SK-N-SH (cell line): ENCODE results near the gene ELK1. TPM values are rescaled to one million over a fixed set of nuclear protein-coding genes. Genes with fewer than 3 reads are reported as not detected.

ENCODE experiments used
- CTCF ChIA-PET: fragments of 300-600, 350-600 bp; formaldehyde crosslinking; extraction: SDS; loops from one replicate; lab custom pipeline; 2021; lab: Yijun Ruan, JAX
- POLR2A ChIA-PET: fragments of 350-600 bp; sonication (Branson Sonifier 250); formaldehyde crosslinking; extraction: SDS; loops from one replicate; lab custom pipeline; 2020; ENCODE audit warnings: antibody characterized with exemption, inconsistent platforms; lab: Yijun Ruan, JAX
- DNase-seq: peaks from one replicate; pipeline ENCODE4 v3.0.0; 2012
- H2AFZ ChIP-seq: fragments of 200-600 bp; sonication (generic); 2 replicates; pipeline ENCODE4 v1.8.1; 2016; ENCODE audit warnings: antibody characterized with exemption, mild to moderate bottlenecking, low read depth
- H3F3A ChIP-seq: fragments of 200-600 bp; sonication (generic); replicated peaks from 2 replicates; pipeline ENCODE3; 2016; ENCODE audit warnings: antibody characterized with exemption, mild to moderate bottlenecking; ENCODE audit not compliant: insufficient read depth
- H3K27ac ChIP-seq, 2 experiments: fragments of 200-500 bp in 1 of 2; fragments of 200-600 bp in 1 of 2; sonication (Bioruptor generic) in 1 of 2; sonication (generic), shearing (Covaris generic) in 1 of 2; 2 replicates each; pipeline versions ENCODE4 v1.5.1 to v1.6.1; 2014 to 2016; ENCODE audit warnings: low read depth in 2 of 2, inconsistent platforms in 1 of 2, low read length in 1 of 2, mild to moderate bottlenecking in 1 of 2, mixed read lengths in 1 of 2
- H3K27me3 ChIP-seq: fragments of 200-600 bp; sonication (generic), shearing (Covaris generic); 2 replicates; pipeline ENCODE4 v1.6.1; 2016; ENCODE audit warnings: mixed run types; ENCODE audit not compliant: insufficient read depth
- H3K36me3 ChIP-seq, 2 experiments: fragments of 200-500 bp in 1 of 2; fragments of 200-600 bp in 1 of 2; sonication (Bioruptor generic) in 1 of 2; sonication (generic) in 1 of 2; replicated peaks in 1 of 2; 2 replicates each; pipeline versions ENCODE3 to v1.5.1; 2014 to 2016; ENCODE audit warnings: low read length in 1 of 2, mild to moderate bottlenecking in 1 of 2; ENCODE audit not compliant: insufficient read depth in 2 of 2, control insufficient read depth in 1 of 2
- H3K4me1 ChIP-seq, 2 experiments: fragments of 200-500 bp in 1 of 2; fragments of 200-600 bp in 1 of 2; sonication (Bioruptor generic) in 1 of 2; sonication (generic), shearing (Covaris generic) in 1 of 2; 2 replicates each; pipeline versions ENCODE4 v1.5.1 to v1.6.1; 2014 to 2016; ENCODE audit warnings: low read depth in 1 of 2, low read length in 1 of 2, mixed run types in 1 of 2; ENCODE audit not compliant: insufficient read depth in 2 of 2, control insufficient read depth in 1 of 2
- H3K4me2 ChIP-seq: fragments of 200-600 bp; sonication (generic), shearing (Covaris generic); 2 replicates; pipeline ENCODE4 v1.6.1; 2017; ENCODE audit warnings: mixed run types
- H3K4me3 ChIP-seq, 2 experiments: fragments of 200-500 bp in 1 of 2; fragments of 200-600 bp in 1 of 2; sonication (Bioruptor generic) in 1 of 2; sonication (generic), shearing (Covaris generic) in 1 of 2; 2 replicates each; pipeline versions ENCODE4 v1.5.1 to v1.8.1; 2014 to 2016; ENCODE audit warnings: low read depth in 2 of 2, inconsistent platforms in 1 of 2, low read length in 1 of 2, mild to moderate bottlenecking in 1 of 2, mixed read lengths in 1 of 2, moderate library complexity in 1 of 2
- H3K79me2 ChIP-seq: fragments of 200-600 bp; sonication (generic); 2 replicates; pipeline ENCODE4 v1.8.1; 2017; ENCODE audit warnings: mild to moderate bottlenecking; ENCODE audit not compliant: insufficient read depth
- H3K9ac ChIP-seq: fragments of 200-600 bp; sonication (generic); 2 replicates; pipeline ENCODE4 v1.6.1; 2017; ENCODE audit warnings: mixed run types
- H3K9me2 ChIP-seq: fragments of 200-600 bp; sonication (generic); 2 replicates; pipeline ENCODE4 v1.6.1; 2017; ENCODE audit warnings: mixed run types
- H3K9me3 ChIP-seq: fragments of 200-600 bp; sonication (generic); 2 replicates; pipeline ENCODE4 v1.6.1; 2017; ENCODE audit warnings: mixed run types, mild to moderate bottlenecking, moderate library complexity
- H4K20me1 ChIP-seq: fragments of 200-600 bp; sonication (generic); 2 replicates; pipeline ENCODE4 v1.6.1; 2017; ENCODE audit warnings: mild to moderate bottlenecking, mixed run types; ENCODE audit not compliant: insufficient read depth
- EZH2phosphoT487 ChIP-seq: fragments of 200-600 bp; sonication (generic); IDR thresholded peaks from 2 replicates; pipeline ENCODE4 v1.6.1; 2017; ENCODE audit warnings: low read depth, mixed run types, mild to moderate bottlenecking, antibody characterized with exemption, moderate library complexity, borderline replicate concordance
- GABPA ChIP-seq: IDR thresholded peaks from 2 replicates; pipeline ENCODE4 v1.4.0; 2012; ENCODE audit warnings: low read depth, mild to moderate bottlenecking
- IRF3 ChIP-seq: fragments of 150-350 bp; IDR thresholded peaks from 2 replicates; pipeline ENCODE4 v1.6.1; 2016; ENCODE audit warnings: mild to moderate bottlenecking, low read depth, low read length
- NFIC ChIP-seq: IDR thresholded peaks from 2 replicates; pipeline ENCODE4 v1.4.0; 2012; ENCODE audit warnings: borderline replicate concordance
- RAD21 ChIP-seq: IDR thresholded peaks from 2 replicates; pipeline ENCODE4 v1.6.1; 2012; ENCODE audit warnings: mild to moderate bottlenecking, low read length
- RFX5 ChIP-seq: IDR thresholded peaks from 2 replicates; pipeline ENCODE4 v1.6.1; 2012; ENCODE audit warnings: mild to moderate bottlenecking, improper control_type of control experiment, low read length
- RXRA ChIP-seq: IDR thresholded peaks from 2 replicates; pipeline ENCODE4 v1.4.0; 2012; ENCODE audit warnings: low read depth, mild to moderate bottlenecking, borderline replicate concordance
- SIN3A ChIP-seq: IDR thresholded peaks from 2 replicates; pipeline ENCODE4 v1.6.1; 2012; ENCODE audit warnings: low read depth, mild to moderate bottlenecking, low read length, moderate library complexity, borderline replicate concordance
- SMC3 ChIP-seq: IDR thresholded peaks from 2 replicates; pipeline ENCODE4 v1.6.1; 2012; ENCODE audit warnings: low read depth, low read length, improper control_type of control experiment
- TEAD4 ChIP-seq: IDR thresholded peaks from 2 replicates; pipeline ENCODE4 v1.4.0; 2012; ENCODE audit warnings: mild to moderate bottlenecking, borderline replicate concordance; ENCODE audit not compliant: insufficient read depth
- YY1 ChIP-seq: IDR thresholded peaks from 2 replicates; pipeline ENCODE4 v1.4.0; 2012; ENCODE audit warnings: low read depth, mild to moderate bottlenecking
- WGBS: methylation state at CpG from one replicate; pipeline ENCODE4 v1.1.6; 2017; ENCODE audit warnings: low lambda C conversion rate; 5-methylcytosine and 5-hydroxymethylcytosine counted together
- polyA plus RNA-seq, 3 experiments: library from polyadenylated mRNA; depleted of rRNA; stranded (reverse); fragments of >200 nt; gene quantifications; 2 replicates each; pipeline ENCODE4 v1.2.3, GENCODE V29; 2012

The ELK1 gene
- polyA plus RNA-seq, 1 of the 3 experiments (the other 2 are of a cell fraction): 14.6 TPM

GRCh38 chrX:47621851-47622250 lies 28.5 kb downstream of the ELK1 start:
- H3K79me2 ChIP-seq: no peaks in the 10 kb centered on the region

GRCh38 chrX:47620303-47620685 lies 30.1 kb downstream of the ELK1 start:
- H3K27ac ChIP-seq: peak overlapping the region in 1 of 2 experiments; percentile 65; a peak in 1 of 4 replicates
- ChIA-PET CTCF (interaction anchor here (0.7 to 1.2 kb wide), 3 partner anchors 12 to 80 kb away, joined by 3 to 4 read pairs (median 4); partner anchors contain the start of gene TIMP1), POLR2A (interaction anchor here (1.5 kb wide), 1 partner anchor 38 kb away, joined by 6 read pairs; the partner anchor contains the start of gene TIMP1)
- peaks cover 0 to 9% of the 10 kb centered on the region in 2 experiments; a peak in 1 of 4 replicates for H3K4me1 ChIP-seq
- no peaks in the 10 kb centered on the region for H4K20me1 ChIP-seq
- H3K4me3 ChIP-seq: peak overlapping the region in 1 of 2 experiments; percentile 28; a peak in 1 of 4 replicates
- H3K79me2 ChIP-seq: no peaks in the 10 kb centered on the region
- no peaks in the 10 kb centered on the region for H3K36me3 ChIP-seq
- peaks cover 19% of the 10 kb centered on the region for H3K27me3 ChIP-seq
- H2AFZ ChIP-seq: no peak overlapping the region
- DNase-seq: no peak
- WGBS: 44% methylated on average over 9 of the region's 9 CpGs
- H3F3A ChIP-seq: no peaks in the 10 kb centered on the region
- no peak overlapping the region for H3K9ac ChIP-seq
- H3K9me2 ChIP-seq: no peaks in the 10 kb centered on the region
- no peak overlapping the region for H3K4me2 ChIP-seq
- TF ChIP-seq RXRA (no peak), TEAD4 (no peak), EZH2phosphoT487 (no peak), NFIC (no peak), RAD21 (no peak), RFX5 (no peak), SIN3A (no peak)
- no peaks in the 10 kb centered on the region for H3K9me3 ChIP-seq

More at GRCh38 chrX:47621851-47622250, 28.5 kb downstream of the ELK1 start:
- no peak for DNase-seq
- Histone ChIP-seq H3K4me2 (no peak overlapping the region), H3K9ac (no peak overlapping the region), H3K4me3 (no peak overlapping the region), H3K9me3 (no peaks in the 10 kb centered on the region), H3F3A (no peaks in the 10 kb centered on the region), H3K9me2 (no peaks in the 10 kb centered on the region), H2AFZ (no peak overlapping the region), H3K4me1 (peaks cover 0 to 9% of the 10 kb centered on the region in 2 experiments; a peak in 1 of 4 replicates), H3K36me3 (no peaks in the 10 kb centered on the region), H3K27ac (no peak overlapping the region), H4K20me1 (no peaks in the 10 kb centered on the region), H3K27me3 (peaks cover 19% of the 10 kb centered on the region)
- ChIA-PET POLR2A (no interaction called here), CTCF (interaction anchor here (2.3 kb wide), 1 partner anchor 81 kb away, joined by 7 read pairs; no protein-coding TSS in a partner anchor)
- 46% methylated on average over 6 of the region's 6 CpGs for WGBS
- TF ChIP-seq YY1 (no peak), SMC3 (no peak), IRF3 (no peak), GABPA (no peak)
